CMK (cell line): Measurements from ENCODE around the gene CNTNAP2.

Source experiments
- DNase-seq: peaks from one replicate; pipeline ENCODE4 v3.0.0-alpha.2; 2010; ENCODE audit warnings: low read depth

Gene CNTNAP2

GRCh38 chr7:147251751-147252325, 1135.2 kb downstream of the CNTNAP2 start:
- DNase-seq = no peak

- DNase-seq = no peak
Observed at GRCh38 chr7:147261693-147262092, 1145.1 kb downstream of the CNTNAP2 start.

- DNase-seq = no peak
Observed at GRCh38 chr7:147265528-147265927, 1148.9 kb downstream of the CNTNAP2 start.

GRCh38 chr7:147276106-147276505, 1159.5 kb downstream of the CNTNAP2 start:
- no peak for DNase-seq

GRCh38 chr7:147276783-147277370, 1160.3 kb downstream of the CNTNAP2 start:
- no peak for DNase-seq

- DNase-seq = no peak
Observed at GRCh38 chr7:147279514-147279913, 1162.9 kb downstream of the CNTNAP2 start.

- DNase-seq = no peak
Observed at GRCh38 chr7:147279964-147280374, 1163.4 kb downstream of the CNTNAP2 start.

- DNase-seq = no peak
Observed at GRCh38 chr7:147282204-147282603, 1165.6 kb downstream of the CNTNAP2 start.

- DNase-seq = no peak
Observed at GRCh38 chr7:147296201-147296600, 1179.6 kb downstream of the CNTNAP2 start.

- DNase-seq = no peak
Observed at GRCh38 chr7:147296986-147297385, 1180.4 kb downstream of the CNTNAP2 start.

- DNase-seq = no peak
Observed at GRCh38 chr7:147298611-147299043, 1182.0 kb downstream of the CNTNAP2 start.

GRCh38 chr7:147300293-147300692, 1183.7 kb downstream of the CNTNAP2 start:
- no peak for DNase-seq

- peak; percentile 33 for DNase-seq
Observed at GRCh38 chr7:147304376-147304775, 1187.8 kb downstream of the CNTNAP2 start.

- DNase-seq = no peak
Observed at GRCh38 chr7:147305827-147306226, 1189.2 kb downstream of the CNTNAP2 start.

- no peak for DNase-seq
Observed at GRCh38 chr7:147308539-147308938, 1191.9 kb downstream of the CNTNAP2 start.

- DNase-seq = no peak
Observed at GRCh38 chr7:147311336-147311735, 1194.7 kb downstream of the CNTNAP2 start.

GRCh38 chr7:147321504-147321903, 1204.9 kb downstream of the CNTNAP2 start:
- no peak for DNase-seq

GRCh38 chr7:147332988-147333387, 1216.4 kb downstream of the CNTNAP2 start:
- DNase-seq = no peak

GRCh38 chr7:147363101-147363500, 1246.5 kb downstream of the CNTNAP2 start:
- DNase-seq = no peak

- peak; percentile 56 for DNase-seq
Observed at GRCh38 chr7:147376192-147376591, 1259.6 kb downstream of the CNTNAP2 start.

GRCh38 chr7:147380926-147381325, 1264.3 kb downstream of the CNTNAP2 start:
- no peak for DNase-seq

- no peak for DNase-seq
Observed at GRCh38 chr7:147394329-147394728, 1277.7 kb downstream of the CNTNAP2 start.

- no peak for DNase-seq
Observed at GRCh38 chr7:147400221-147400689, 1283.7 kb downstream of the CNTNAP2 start.

GRCh38 chr7:147400925-147401324, 1284.3 kb downstream of the CNTNAP2 start:
- no peak for DNase-seq
